HuH-7 (cell line): Measurements from ENCODE around the gene USP46.

ENCODE experiments used
- DNase-seq: peaks from one replicate; pipeline ENCODE4 v3.0.0; 2011; ENCODE audit warnings: low spot score

The USP46 gene, protein sequence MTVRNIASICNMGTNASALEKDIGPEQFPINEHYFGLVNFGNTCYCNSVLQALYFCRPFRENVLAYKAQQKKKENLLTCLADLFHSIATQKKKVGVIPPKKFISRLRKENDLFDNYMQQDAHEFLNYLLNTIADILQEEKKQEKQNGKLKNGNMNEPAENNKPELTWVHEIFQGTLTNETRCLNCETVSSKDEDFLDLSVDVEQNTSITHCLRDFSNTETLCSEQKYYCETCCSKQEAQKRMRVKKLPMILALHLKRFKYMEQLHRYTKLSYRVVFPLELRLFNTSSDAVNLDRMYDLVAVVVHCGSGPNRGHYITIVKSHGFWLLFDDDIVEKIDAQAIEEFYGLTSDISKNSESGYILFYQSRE

DNA sequence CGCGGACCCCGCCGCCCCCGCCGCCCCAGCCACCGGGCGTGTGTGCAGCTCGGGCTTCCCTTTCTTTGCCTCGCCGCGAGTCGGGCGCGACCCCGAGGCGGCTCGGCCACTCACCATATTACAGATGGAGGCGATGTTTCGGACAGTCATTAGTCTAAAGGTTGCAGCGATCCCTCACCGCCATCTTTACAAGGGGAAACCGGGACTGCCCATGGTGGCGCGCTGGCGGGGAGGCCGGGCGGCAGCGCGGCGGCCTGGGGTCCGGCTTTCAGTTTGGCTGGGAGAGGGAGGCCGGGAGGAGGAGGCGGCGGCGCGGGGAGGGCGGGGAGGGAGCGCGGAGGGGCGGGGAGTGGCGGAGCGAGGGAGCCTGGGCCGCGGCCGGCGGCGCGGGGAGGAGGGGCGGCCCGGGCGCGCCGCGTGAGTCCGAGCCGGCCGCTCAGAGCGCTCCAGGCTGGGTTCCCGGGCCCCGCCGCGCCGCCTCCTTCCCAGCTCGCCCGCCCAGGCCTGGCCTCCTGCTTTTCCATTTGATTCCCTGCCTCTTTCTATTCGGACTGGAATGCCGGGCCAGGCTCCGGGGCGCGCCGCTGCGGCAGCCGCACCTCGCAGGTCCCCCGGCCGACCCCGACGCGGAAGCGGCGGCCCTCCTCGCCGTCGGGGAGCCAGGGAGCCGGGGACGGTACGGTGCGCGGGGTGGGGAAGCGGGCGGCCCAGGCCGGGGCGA is at the start of gene USP46:
USP46 (minus strand) TSS at position 301 of the 721 bp plus-strand sequence; CDS start at position 150, 151 bp downstream.
- DNase-seq, result peak; percentile 98

DNA sequence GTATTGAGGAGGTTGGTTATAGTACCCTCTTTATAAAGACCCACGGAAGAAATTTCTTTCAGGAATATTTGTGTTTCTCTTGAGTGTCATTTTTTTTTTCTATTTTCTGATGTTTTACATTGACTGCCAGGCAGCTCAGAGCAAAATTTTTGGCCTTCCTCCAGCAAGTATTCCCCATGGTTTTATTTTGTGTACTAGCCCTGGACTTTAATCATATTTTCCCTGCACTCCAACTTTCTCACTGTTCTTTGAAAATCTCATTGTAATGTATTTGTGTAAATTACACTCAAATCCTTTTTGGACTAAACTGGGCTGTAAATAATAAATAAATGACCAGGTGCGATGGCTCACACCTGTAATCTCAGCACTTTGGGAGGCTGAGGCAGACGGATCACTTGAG is 45.6 kb upstream of the USP46 start:
- DNase-seq, result no peak

DNA sequence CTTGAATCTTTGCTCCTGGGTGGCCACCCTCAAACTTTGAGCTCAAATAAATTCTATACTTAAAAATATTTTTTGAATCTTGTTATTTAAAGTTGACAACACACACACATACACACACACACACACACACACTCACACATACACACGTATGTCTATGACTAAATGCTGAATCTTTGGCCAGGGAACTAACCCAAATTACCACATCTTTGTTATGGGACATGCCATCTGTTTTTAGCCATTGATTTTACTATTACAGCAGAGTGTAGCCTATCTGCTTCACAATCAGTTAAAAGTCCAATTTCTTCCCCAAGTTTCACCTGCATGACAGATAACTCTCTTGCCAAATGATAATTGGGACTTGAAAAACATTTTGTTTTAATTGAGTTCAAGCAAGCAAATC is 45.0 kb upstream of the USP46 start:
- no peak for DNase-seq

- no peak for DNase-seq
Measured at GRCh38 chr4:52701207-52701606, 42.1 kb upstream of the USP46 start.

DNA sequence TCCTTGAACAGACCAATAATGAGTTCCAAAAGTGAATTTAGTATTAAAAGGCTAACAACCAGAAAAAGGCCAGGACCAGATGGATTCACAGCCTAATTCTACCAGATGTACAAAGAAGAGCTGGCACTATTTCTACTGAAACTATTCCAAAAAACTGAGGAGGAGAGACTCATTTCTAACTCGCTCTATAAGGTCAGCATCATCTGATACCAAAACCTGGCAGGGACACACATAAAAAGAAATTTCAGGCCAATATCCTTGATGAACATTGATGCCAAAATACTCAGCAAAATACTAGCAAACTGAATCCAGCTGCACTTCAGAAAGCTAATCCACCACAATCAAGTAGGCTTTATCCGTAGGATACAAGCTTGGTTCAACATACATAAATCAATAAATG is 35.8 kb upstream of the USP46 start:
- DNase-seq, result no peak

- no peak for DNase-seq
Measured at GRCh38 chr4:52693492-52693891, 34.4 kb upstream of the USP46 start.

GRCh38 chr4:52689096-52689495 is 30.0 kb upstream of the USP46 start:
- DNase-seq, result no peak

DNA sequence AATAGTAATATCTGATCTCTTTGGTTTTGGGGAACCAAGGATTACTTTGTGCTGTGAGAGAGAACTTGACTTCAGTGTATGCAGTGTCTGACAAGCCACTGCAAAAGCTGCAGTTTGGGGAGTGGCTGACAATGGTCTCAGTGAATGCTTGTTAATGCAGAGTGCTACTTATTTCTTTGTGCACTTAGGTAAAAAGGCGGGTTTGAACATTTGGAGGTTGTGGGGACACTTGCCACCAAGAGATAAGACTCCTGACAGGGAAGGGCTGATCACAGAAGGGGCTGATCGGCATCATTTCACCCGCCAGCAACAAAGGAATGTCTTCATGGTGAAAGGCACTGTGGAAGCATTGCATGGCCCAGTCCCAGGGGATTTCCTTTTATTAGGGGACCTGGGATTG is 28.6 kb upstream of the USP46 start:
- DNase-seq, result no peak

DNA sequence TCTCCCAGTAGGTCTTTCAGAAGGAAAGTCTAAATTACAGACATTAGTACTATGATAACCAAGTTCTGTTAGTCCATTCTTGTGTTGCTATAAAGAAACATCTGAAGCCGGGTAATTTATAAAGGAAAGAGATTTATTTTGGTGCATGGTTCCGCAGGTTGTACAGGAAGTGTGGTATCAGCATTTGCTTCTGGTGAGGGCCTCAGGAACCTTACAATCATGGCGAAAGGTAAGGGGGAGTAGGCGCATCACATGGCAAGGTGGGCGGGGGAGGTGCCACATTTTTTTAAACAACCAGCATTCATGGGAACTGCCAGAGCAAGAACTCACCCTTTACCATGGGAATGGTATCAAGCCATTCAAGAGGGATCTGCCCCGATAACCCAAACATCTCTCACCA is 26.2 kb upstream of the USP46 start:
- no peak for DNase-seq

GRCh38 chr4:52684896-52685295 is 25.8 kb upstream of the USP46 start:
- DNase-seq, result no peak

GRCh38 chr4:52680381-52680780 is 21.3 kb upstream of the USP46 start:
- DNase-seq, result no peak

GRCh38 chr4:52676536-52676935 is 17.4 kb upstream of the USP46 start:
- no peak for DNase-seq

GRCh38 chr4:52675111-52675510 is 16.0 kb upstream of the USP46 start:
- no peak for DNase-seq

GRCh38 chr4:52670739-52671138 is 11.6 kb upstream of the USP46 start:
- DNase-seq, result no peak

GRCh38 chr4:52670121-52670520 is 11.0 kb upstream of the USP46 start:
- DNase-seq, result no peak

- DNase-seq, result peak; percentile 79
Measured at GRCh38 chr4:52665592-52665991, 6.5 kb upstream of the USP46 start.

GRCh38 chr4:52664479-52664878 is 5.4 kb upstream of the USP46 start:
- no peak for DNase-seq

- no peak for DNase-seq
Measured at GRCh38 chr4:52661966-52662690, 3.0 kb upstream of the USP46 start.

GRCh38 chr4:52660643-52661042 is 1.5 kb upstream of the USP46 start:
- DNase-seq, result no peak

DNA sequence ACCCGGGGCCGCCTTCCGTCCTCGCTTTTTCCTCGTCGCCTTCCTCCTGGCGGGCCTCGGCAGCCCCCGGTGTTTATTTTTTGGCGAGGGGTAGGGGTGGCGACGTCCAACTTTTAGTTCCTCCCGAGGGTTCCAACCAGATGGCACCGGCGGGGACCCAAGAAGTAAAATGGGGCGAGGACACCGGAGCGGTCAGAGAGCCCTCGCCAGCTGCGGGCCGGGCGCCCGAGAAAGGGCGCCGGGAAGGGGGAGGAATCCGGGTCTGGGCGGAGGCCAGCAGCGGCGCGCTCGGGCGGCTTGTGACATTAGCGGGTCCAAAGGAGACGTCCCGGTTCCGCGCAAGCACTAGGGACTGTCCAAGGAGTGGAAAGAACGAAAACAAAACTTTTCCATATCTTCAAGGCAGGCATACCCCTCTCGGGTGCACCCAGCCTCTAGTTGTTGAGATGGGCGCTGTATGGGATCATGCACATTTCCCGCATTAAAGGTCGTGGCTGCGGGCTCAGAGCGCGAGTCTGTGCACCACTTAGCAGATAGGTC is 691 bp upstream of the USP46 start:
- DNase-seq, result peak; percentile 83

- peak; percentile 72 for DNase-seq
Measured at GRCh38 chr4:52658641-52659000, 480 bp downstream of the USP46 start.

DNA sequence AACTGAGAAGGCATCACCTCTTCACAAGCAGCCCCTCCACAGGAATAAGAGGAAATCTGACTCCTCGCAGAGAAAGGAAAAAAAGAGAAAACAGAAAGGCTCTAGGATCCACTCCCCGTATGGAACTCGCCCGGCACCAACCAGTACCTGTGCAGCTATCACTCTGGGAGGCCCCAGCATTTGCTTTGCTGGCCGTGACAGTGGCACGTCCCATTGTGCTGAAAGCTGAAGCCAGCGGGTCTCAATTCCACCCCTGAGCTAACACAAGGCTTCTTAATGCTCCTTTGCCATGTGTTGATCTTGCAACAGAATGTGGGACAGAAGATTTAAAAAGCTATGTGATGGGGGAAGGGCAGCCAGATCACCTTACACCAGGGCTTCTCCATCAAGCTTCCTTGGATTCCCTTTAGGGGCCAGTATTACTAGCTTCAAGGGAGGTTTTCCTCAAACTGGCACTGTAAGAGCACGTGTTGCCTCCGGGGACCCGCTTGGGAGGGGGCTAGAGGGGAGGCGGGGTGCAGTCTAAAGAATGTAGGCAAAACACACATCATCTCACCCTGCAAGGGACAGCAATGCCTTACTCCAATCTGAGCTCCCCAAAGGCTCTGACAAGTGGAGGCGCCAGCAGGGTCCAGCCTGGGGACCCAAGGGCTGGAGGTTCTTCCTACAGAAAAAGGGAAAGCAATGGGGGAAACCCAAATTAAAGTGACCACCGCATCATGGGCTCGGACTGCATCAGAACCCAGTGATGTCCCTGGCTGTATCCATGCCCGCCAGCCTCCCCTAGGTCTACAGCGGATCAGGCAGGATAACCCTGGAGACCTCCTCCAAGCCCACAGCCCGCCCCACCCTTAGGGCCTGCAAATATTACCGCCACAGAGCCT is 1.2 kb downstream of the USP46 start:
- DNase-seq, result peak; percentile 73
